IPS-NIHi11 (cell line): ENCODE measurements around the gene LRRC3C.

ENCODE experiments used
- DNase-seq: peaks from one replicate; pipeline ENCODE4 v3.0.0; 2012; ENCODE audit warnings: mixed read lengths, low spot score

The LRRC3C gene

GRCh38 chr17:39950871-39951348 lies 23.4 kb downstream of the LRRC3C start:
- no peak for DNase-seq

- no peak for DNase-seq
Observed at GRCh38 chr17:39951924-39952679, 24.6 kb downstream of the LRRC3C start.

DNA sequence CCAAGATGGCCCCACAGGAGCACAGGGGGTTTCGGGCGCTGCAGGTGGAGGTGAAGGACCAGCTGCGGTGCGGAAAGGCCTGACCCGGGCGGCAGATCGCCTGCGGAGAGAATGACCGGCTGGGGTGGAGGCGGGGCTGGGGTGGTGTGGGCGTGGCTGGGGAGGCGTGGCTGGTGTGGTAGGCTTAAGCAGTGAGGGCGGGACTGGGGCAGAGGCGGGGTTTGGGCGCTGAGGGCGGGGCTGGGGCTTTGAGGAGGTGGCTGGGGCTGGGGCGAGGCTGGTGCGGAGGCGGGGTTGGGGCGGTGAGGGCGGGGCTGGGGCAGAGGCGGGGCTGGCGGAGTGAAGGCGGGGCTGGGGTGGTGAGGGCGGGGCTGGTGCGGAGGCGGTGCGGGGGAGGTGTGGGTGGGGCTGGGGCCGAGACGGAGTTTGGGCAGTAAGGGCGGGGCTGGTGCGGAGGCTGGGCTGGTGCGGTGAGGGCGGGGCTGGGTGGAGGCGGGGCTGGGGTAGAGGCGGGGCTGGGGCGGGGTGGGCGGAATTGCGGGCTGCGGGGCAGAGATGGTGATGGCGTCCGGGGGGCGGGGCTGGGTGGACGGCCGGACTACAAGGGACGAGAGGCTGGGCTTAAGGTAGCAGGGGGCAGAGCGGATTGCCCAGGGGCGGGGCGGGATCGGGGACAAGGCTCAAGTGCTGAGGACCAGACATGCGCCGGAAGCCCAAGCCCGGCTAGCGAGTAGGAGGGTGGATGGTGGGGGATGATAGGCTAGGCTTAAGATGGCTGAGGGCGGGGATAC lies 25.3 kb downstream of the LRRC3C start:
- peak; percentile 94 for DNase-seq

- DNase-seq, result no peak
Observed at GRCh38 chr17:39953471-39953888, 25.9 kb downstream of the LRRC3C start.

GRCh38 chr17:39954876-39955275 lies 27.3 kb downstream of the LRRC3C start:
- no peak for DNase-seq

DNA sequence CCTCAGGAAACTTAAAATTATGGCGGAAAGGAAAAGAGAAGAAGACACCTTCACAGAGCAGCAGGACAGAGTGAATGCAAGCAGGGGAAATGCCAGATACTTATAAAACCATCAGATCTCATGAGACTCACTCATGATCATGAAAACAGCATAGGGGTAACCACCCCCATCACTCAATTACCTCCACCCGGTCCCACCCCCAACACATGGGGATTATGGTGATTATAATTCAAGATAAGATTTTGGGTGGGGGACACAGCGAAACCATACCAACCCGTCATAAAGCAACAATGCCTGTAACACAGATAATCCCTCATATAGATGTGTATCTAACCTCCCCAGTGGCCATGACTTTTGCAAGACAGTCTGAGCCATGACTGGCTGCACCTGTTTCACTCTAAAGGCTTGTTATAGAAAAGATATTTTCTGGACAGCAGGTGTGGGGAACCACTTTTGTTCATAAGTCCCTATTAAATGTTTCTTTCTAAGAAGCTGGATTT lies 28.2 kb downstream of the LRRC3C start:
- DNase-seq, result no peak

DNA sequence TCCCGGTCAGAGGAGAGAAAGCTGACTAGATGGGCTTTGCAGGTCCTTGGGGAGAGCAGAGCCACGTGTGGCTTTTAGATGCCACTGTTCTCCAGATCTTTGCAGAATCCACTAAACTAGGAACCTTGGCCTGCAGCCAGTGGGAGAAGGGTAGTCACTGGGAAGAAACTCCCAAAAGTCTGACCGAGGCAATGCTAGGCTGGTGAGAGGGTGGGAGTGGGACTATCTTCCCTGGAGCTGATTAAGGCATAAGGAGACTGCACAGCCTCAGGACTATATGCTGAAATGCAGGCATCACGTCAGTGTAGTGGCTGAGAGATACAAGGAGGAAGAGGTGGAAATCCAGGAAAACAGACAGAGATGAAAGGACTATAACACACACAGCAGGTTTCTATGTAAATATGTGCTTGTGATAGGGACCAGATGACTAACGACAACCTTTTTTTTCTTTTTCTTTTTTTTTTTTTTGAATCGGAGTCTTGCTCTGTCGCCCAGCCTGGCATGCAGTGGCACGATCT lies 33.1 kb downstream of the LRRC3C start:
- no peak for DNase-seq

DNA sequence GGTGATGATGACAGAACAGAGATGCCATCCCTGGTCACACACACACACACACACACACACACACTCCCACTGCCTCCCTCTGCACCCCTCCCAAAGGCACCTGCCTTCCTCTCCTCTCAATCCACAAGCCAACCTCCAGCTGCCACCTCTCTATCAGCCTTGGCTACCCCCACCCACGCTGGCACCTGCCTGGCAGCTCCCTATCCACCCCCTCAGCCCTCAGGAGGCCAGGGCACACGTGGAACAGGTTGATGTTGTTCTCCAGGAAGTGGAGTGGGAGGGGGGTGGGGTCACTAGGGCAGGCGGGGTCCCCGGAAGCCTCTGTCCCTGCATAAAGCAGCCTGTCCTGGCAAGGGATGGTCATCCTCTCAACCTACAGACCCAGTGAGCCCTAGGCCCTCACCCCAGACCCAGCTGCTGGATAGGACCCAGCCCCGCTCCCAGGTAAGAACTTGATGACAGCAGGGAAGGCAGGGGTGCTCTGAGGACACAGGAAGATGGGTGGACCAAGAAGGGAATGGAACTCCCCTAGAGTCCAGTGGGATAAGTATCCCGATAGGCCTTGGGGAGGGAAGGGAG lies 35.2 kb downstream of the LRRC3C start, which contains the start of gene GSDMA:
GSDMA (plus strand) TSS at position 363 of the 579 bp plus-strand sequence. CDS start 2,684 bp downstream, outside the sequence.
- DNase-seq, result no peak

- no peak for DNase-seq
Observed at GRCh38 chr17:39963829-39964228, 36.3 kb downstream of the LRRC3C start.

- DNase-seq, result no peak
Observed at GRCh38 chr17:39965017-39965699, 37.6 kb downstream of the LRRC3C start.

DNA sequence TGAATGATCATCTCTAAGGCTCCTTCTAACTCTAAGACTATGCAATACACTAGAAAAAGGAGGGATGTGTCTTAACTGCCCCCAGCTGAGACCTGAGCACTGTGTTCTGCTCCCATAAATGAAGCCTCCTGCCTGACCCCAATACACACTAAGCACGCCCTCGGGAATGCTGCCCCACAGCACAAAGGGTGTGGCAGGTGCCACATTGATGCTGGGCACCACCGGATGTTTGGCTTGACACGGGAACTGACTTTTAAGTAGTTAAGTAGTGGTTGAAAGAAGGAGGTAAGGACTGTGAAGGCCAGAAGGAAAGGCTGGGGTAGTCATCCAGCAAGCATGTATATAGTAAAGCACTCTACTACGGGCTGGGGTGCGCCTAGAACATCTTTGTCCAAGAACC lies 39.2 kb downstream of the LRRC3C start:
- DNase-seq, result no peak

- no peak for DNase-seq
Observed at GRCh38 chr17:39968761-39969160, 41.2 kb downstream of the LRRC3C start.

GRCh38 chr17:39969375-39969774 lies 41.8 kb downstream of the LRRC3C start:
- no peak for DNase-seq

DNA sequence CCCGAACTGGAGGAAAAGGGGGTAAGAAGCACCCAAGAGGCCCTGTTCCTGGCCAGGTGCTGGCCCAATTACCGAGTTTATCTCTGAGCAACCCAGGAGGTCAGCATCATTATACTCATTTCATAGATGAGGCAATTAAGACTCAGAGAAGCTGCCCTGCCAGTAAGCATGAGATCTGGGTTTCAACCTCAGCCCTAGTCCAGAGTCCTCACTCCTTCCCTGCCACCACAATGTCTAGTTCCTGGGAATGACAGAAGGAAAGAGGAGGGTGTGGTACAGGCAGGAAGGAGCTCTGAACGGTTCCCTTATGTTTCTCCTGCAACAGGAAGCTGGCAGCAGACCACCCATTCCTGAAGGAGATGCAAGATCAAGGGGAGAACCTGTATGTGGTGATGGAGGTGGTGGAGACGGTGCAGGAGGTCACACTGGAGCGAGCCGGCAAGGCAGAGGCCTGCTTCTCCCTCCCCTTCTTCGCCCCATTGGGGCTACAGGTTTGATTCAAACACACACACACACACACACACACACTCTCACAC lies 42.7 kb downstream of the LRRC3C start:
- DNase-seq, result no peak

DNA sequence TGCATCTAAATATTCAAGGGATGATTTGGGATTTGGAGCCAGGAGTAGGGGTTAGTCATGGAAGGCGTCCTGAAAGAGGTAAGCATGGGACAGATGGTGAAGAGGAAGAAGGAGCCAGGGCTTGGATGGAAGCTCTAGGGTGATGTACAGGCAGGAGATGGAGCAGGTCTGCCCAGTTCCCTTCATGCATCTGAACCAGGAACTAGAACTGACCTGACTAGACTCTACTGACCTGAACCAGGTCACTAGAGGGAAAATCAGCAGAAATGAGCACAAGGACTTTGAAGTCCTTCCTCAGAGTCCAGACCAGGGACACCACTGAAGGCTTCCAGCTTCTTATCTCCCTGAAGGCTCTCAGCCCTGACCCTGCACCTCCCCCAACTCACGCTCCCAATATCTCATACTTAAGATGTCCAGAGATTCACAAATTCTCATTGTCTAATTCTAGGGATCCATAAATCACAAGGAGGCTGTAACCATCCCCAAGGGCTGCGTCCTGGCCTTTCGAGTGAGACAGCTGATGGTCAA lies 43.6 kb downstream of the LRRC3C start:
- no peak for DNase-seq

GRCh38 chr17:39972271-39972670 lies 44.7 kb downstream of the LRRC3C start:
- DNase-seq, result no peak

DNA sequence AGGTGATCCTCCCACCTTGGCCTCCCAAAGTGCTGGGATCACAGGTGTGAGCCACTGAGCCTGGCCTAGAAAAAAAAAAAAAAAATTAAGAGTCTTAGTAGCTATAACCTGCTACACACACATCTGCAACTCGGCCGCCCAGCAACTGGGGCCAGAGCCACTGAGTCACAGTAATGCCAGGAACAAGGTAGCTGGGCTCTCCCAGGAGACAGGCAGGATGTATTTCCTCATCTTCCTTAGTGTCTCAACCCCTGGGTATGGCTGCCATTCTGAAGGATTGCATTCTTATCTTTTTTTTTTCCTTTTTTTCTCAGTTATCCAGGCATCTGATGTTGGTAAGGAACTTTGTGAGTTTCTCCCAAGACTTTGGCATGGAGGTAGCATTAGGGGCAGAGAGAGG lies 46.0 kb downstream of the LRRC3C start:
- no peak for DNase-seq

DNA sequence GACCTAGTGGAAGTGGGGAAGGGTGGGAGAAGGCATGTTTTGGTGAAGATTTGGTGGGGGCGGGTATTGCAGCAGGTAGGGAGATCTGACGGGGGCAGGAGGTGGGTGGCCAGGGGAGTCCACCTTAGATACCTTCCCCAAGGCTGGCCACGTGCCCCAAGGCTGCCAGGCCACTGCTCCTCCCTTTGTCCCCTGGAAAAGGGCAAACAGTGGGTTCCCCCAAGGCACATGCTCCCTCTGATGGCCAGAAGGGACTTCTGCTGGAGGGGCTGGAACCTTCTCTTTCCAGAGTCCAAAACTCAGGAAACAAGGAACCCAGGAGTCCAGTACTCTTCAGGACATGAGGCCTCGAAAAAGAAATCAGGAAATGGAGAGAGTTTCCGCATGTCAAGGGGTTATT lies 46.9 kb downstream of the LRRC3C start:
- DNase-seq, result no peak

DNA sequence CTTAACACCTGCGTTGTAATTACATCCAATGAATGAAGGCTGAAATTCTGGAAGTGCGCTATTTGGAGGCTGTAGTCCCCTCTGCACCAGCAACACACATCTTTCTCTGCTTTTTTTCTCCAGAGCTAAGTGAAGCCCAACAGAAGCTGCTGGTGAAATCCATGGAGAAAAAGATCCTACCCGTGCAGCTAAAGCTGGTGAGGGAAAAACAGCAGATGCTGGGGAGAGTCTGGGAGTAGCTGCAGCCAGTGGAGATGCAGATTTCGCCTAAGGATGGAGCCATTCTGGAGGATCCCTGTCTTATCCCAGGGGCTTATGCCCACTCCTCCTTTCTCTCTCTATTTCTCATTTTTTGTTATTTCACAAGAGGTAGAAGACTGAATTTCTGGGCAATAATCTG lies 48.3 kb downstream of the LRRC3C start:
- DNase-seq, result no peak

- no peak for DNase-seq
Observed at GRCh38 chr17:39979016-39979670, 51.6 kb downstream of the LRRC3C start.

DNA sequence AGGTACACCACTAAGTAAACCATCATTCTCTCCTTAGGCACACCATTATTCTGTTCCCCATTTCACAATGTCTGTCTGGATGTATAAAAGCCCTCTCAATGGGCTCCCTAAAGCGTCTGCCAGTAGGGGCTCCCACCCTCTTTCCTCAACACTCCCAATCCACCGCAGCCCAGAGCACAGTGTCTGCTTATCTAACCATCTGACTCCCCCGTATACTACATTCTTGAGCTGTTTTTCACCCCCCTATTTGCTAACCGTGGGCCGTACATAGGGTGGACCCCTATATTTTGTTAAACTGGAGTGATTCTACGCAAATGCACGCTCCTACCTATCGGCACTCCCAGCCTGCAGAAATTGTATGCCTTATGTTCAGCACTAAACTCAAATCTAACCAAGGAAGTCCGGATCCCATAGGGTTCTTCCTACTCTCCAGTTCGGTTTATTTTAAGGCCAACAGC lies 52.4 kb downstream of the LRRC3C start:
- peak; percentile 35 for DNase-seq
